HL-60 (cell line): ENCODE data around the gene ATP9B.
A peak's percentile ranks its signal among the peaks of the same experiment; 100 is the strongest.

Experiments
- DNase-seq, 2 experiments: peaks; one replicate each; pipeline ENCODE4 v3.0.0-alpha.2; 2010 to 2020; ENCODE audit warnings: low read depth in 1 of 2, low spot score in 1 of 2
- H3K27ac ChIP-seq: fragments of 250-450 bp; sonication (Bioruptor Pico); replicated peaks from 2 replicates; pipeline ENCODE4 v1.5.1; 2020; ENCODE audit warnings: mild to moderate bottlenecking, moderate library complexity
- H3K27me3 ChIP-seq: fragments of 250-450 bp; sonication (Bioruptor Pico); 2 replicates; pipeline ENCODE4 v1.5.1; 2021; ENCODE audit warnings: mild to moderate bottlenecking, moderate library complexity; ENCODE audit not compliant: insufficient read depth, poor library complexity, severe bottlenecking
- H3K4me3 ChIP-seq: replicated peaks from 2 replicates; pipeline ENCODE4 v1.5.1; 2011; ENCODE audit warnings: mild to moderate bottlenecking, control low read depth, low read length; ENCODE audit not compliant: insufficient read depth
- CTCF ChIP-seq: IDR thresholded peaks from one replicate; pipeline ENCODE4 v1.5.1; 2011; ENCODE audit warnings: low read length, control low read depth, inconsistent platforms; ENCODE audit not compliant: insufficient read depth
- GABPA ChIP-seq: IDR thresholded peaks from 2 replicates; pipeline ENCODE4 v1.6.1; 2012; ENCODE audit warnings: low read depth
- POLR2AphosphoS5 ChIP-seq: IDR thresholded peaks from 2 replicates; pipeline ENCODE4 v1.6.1; 2012; ENCODE audit warnings: low read depth
- REST ChIP-seq: IDR thresholded peaks from 2 replicates; pipeline ENCODE4 v1.6.1; 2012; ENCODE audit warnings: low read depth; ENCODE audit not compliant: insufficient replicate concordance
- SPI1 ChIP-seq: IDR thresholded peaks from 2 replicates; pipeline ENCODE4 v1.6.1; 2012; ENCODE audit warnings: low read depth, mild to moderate bottlenecking, borderline replicate concordance

The ATP9B gene

GRCh38 chr18:79095216-79095615 is 26.0 kb downstream of the ATP9B start:
- Histone ChIP-seq H3K27me3 (no peaks in the 10 kb centered on the region), H3K27ac (no peak overlapping the region)
- DNase-seq, result no peak

GRCh38 chr18:79100944-79101343 is 31.8 kb downstream of the ATP9B start:
- no peak for TF ChIP-seq SPI1
- no peak for TF ChIP-seq CTCF
- TF ChIP-seq GABPA, result no peak
- no peak for TF ChIP-seq REST
- TF ChIP-seq POLR2AphosphoS5, result no peak
- H3K27ac ChIP-seq, result no peak overlapping the region
- no peak overlapping the region for H3K4me3 ChIP-seq
- H3K27me3 ChIP-seq, result no peaks in the 10 kb centered on the region
- peak in 1 of 2 experiments; percentile 41 for DNase-seq

More at GRCh38 chr18:79095216-79095615, 26.0 kb downstream of the ATP9B start:
- TF ChIP-seq CTCF, result no peak
- TF ChIP-seq REST, result no peak
- no peak for TF ChIP-seq SPI1
- TF ChIP-seq POLR2AphosphoS5, result no peak
- TF ChIP-seq GABPA, result no peak
- H3K4me3 ChIP-seq, result no peak overlapping the region

GRCh38 chr18:79102886-79103285 is 33.7 kb downstream of the ATP9B start:
- DNase-seq, result no peak
- H3K4me3 ChIP-seq, result no peak overlapping the region
- no peak overlapping the region for H3K27ac ChIP-seq
- H3K27me3 ChIP-seq, result no peaks in the 10 kb centered on the region
- TF ChIP-seq POLR2AphosphoS5, result no peak
- TF ChIP-seq SPI1, result no peak
- no peak for TF ChIP-seq CTCF
- no peak for TF ChIP-seq REST
- TF ChIP-seq GABPA, result no peak
